Tibial nerve (tissue), 3 donors: ENCODE results near the gene STXBP4.

Experiments
- POLR2A ChIP-seq, 2 donors: fragments of 450-650 bp; IDR thresholded peaks; one replicate each; pipeline ENCODE4 v1.6.1; 2017; ENCODE audit warnings: antibody characterized with exemption in 2 of 2, mild to moderate bottlenecking in 2 of 2, moderate library complexity in 2 of 2
- TF ChIP-seq, protein P1 (sequence below), 5 experiments: fragments of 200-600 bp in 3 of 5; fragments of 450-650 bp in 2 of 5; sonication (generic) in 3 of 5; IDR thresholded peaks; one replicate each; pipeline ENCODE4 v1.5.1; 2016 to 2019; ENCODE audit warnings: antibody characterized with exemption in 5 of 5, mild to moderate bottlenecking in 3 of 5, moderate library complexity in 2 of 5

DNA sequence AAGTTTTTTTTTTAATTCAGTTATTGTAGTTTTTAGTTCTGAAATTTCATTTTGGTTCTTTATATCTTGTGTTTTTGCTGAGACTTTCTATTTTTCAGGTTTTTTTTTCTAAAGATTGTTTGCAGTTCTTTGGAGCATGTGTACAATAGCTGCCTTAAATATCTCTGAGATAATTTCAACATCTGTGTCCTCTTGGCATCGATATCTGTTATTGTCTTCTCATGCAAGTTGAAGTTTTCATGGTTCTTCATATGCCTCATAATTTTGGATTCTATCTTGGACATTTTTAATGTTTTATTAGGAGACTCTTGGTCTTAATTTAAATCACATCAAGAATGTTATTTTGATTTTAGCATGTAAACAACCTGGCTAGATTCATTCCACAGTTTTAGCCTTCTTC is 22.9 kb upstream of the STXBP4 start:
- TF ChIP-seq, protein P1, sequence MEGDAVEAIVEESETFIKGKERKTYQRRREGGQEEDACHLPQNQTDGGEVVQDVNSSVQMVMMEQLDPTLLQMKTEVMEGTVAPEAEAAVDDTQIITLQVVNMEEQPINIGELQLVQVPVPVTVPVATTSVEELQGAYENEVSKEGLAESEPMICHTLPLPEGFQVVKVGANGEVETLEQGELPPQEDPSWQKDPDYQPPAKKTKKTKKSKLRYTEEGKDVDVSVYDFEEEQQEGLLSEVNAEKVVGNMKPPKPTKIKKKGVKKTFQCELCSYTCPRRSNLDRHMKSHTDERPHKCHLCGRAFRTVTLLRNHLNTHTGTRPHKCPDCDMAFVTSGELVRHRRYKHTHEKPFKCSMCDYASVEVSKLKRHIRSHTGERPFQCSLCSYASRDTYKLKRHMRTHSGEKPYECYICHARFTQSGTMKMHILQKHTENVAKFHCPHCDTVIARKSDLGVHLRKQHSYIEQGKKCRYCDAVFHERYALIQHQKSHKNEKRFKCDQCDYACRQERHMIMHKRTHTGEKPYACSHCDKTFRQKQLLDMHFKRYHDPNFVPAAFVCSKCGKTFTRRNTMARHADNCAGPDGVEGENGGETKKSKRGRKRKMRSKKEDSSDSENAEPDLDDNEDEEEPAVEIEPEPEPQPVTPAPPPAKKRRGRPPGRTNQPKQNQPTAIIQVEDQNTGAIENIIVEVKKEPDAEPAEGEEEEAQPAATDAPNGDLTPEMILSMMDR (IDR thresholded peaks at IDR 0.05), result no peak
- no peak for TF ChIP-seq POLR2A (IDR thresholded peaks at IDR 0.05)
